NCI-H526 (cell line): ENCODE results near the gene DUXA.

Experiments
- DNase-seq, 2 experiments: peaks; one replicate each; lab custom pipeline; 2025; lab: John Stamatoyannopoulos, UW

Gene DUXA

DNA sequence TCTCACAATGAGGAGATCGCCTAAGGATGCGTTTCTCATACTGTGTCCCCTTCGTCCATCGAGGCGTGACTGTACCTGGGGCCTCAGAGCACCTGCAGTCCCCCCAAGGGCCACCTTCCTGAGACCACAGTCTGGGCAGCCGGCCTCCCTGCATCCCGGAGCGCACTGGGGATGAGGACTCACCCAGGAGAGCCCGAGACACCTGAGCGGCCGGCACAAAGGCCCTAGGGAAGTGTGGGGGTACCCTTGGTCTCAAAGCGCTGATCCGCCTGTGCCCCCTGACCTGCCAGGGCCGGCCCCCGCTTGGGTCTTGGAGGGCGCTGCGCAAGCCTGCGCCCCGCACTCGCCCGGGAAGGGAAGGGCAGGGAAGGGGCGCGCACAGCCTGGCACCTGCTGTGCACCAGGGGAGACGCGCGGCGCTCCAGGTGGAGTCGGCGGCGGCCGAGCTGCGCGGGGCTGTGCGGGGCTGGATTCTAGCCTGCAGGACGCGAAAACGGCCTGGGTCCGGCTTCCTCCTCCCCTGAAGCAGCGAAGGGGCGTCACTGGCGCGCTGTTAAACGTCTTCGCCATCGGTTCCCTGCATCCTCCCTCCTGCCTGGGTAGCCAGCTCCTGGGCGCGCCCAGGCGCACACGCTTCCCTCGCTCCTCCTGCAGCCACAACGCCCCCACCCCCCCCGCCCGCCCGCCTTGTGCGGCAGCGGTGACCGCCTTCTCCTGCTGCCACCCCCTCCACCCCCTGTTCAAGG is 61.1 kb downstream of the DUXA start:
- no peak for DNase-seq
